GM21619 (cell line): Measurements from ENCODE around the gene KCNMA1.

Experiments
- ATAC-seq: cut with Tn5 transposase; IDR thresholded peaks from one replicate; pipeline ENCODE4 v1.9.1; 2021; ENCODE audit not compliant: unreplicated experiment

Gene KCNMA1

GRCh38 chr10:76866841-76867586 lies 770.6 kb downstream of the KCNMA1 start:
- no peak for ATAC-seq

GRCh38 chr10:76864922-76865321 lies 772.7 kb downstream of the KCNMA1 start:
- ATAC-seq = no peak

- no peak for ATAC-seq
Observed at GRCh38 chr10:76858721-76859120, 778.9 kb downstream of the KCNMA1 start.

GRCh38 chr10:76840802-76841201 lies 796.8 kb downstream of the KCNMA1 start:
- no peak for ATAC-seq

GRCh38 chr10:76839276-76839675 lies 798.3 kb downstream of the KCNMA1 start:
- no peak for ATAC-seq

GRCh38 chr10:76830218-76830617 lies 807.4 kb downstream of the KCNMA1 start:
- no peak for ATAC-seq

GRCh38 chr10:76829724-76830123 lies 807.9 kb downstream of the KCNMA1 start:
- ATAC-seq = no peak
